UCSD-AML1 (cell line): ENCODE measurements around the gene ALOX15.
"Not testable (repeated sequence)": the region's sequence is repeated elsewhere in the genome, so short reads cannot be mapped to it uniquely, and the experiment has no call there.

Source experiments
- DNase-seq: peaks from one replicate; lab custom pipeline; 2025; ENCODE audit not compliant: unreplicated experiment; lab: John Stamatoyannopoulos, UW

The ALOX15 gene

GRCh38 chr17:4641297-4642195 is at the start of gene ALOX15:
Gene ALOX15, minus strand, starts transcription at chr17:4641678. Its CDS starts 27 bp downstream, at chr17:4641651.
- DNase-seq: no peak

GRCh38 chr17:4690745-4691144 is 49.3 kb upstream of the ALOX15 start:
- DNase-seq: no peak

GRCh38 chr17:4689872-4690271 is 48.4 kb upstream of the ALOX15 start:
- not testable (repeated sequence) for DNase-seq

- DNase-seq: not testable (repeated sequence)
Observed at GRCh38 chr17:4683739-4684138, 42.3 kb upstream of the ALOX15 start.

GRCh38 chr17:4679658-4680057 is 38.2 kb upstream of the ALOX15 start:
- no peak for DNase-seq

GRCh38 chr17:4678448-4679026 is 37.1 kb upstream of the ALOX15 start:
- DNase-seq: no peak

GRCh38 chr17:4676791-4677190 is 35.3 kb upstream of the ALOX15 start:
- no peak for DNase-seq

GRCh38 chr17:4675791-4676190 is 34.3 kb upstream of the ALOX15 start:
- DNase-seq: no peak

- no peak for DNase-seq
Observed at GRCh38 chr17:4674685-4674998, 33.2 kb upstream of the ALOX15 start.

- no peak for DNase-seq
Observed at GRCh38 chr17:4673986-4674684, 32.7 kb upstream of the ALOX15 start.

- DNase-seq: no peak
Observed at GRCh38 chr17:4673169-4673568, 31.7 kb upstream of the ALOX15 start.

- no peak for DNase-seq
Observed at GRCh38 chr17:4672751-4673150, 31.3 kb upstream of the ALOX15 start.

- no peak for DNase-seq
Observed at GRCh38 chr17:4672055-4672630, 30.7 kb upstream of the ALOX15 start.

- DNase-seq: no peak
Observed at GRCh38 chr17:4667166-4667565, 25.7 kb upstream of the ALOX15 start.

- no peak for DNase-seq
Observed at GRCh38 chr17:4666296-4666695, 24.8 kb upstream of the ALOX15 start.

- no peak for DNase-seq
Observed at GRCh38 chr17:4665027-4665426, 23.5 kb upstream of the ALOX15 start.

GRCh38 chr17:4664230-4664629 is 22.8 kb upstream of the ALOX15 start:
- DNase-seq: no peak

- DNase-seq: no peak
Observed at GRCh38 chr17:4663711-4664110, 22.2 kb upstream of the ALOX15 start.

GRCh38 chr17:4658478-4659305 is 17.2 kb upstream of the ALOX15 start:
- peak; percentile 49 for DNase-seq

GRCh38 chr17:4657678-4658077 is 16.2 kb upstream of the ALOX15 start:
- no peak for DNase-seq

- DNase-seq: not testable (repeated sequence)
Observed at GRCh38 chr17:4655933-4656332, 14.5 kb upstream of the ALOX15 start.
